GM21576 (cell line): ENCODE results near the gene TMEM273.

Experiments
- ATAC-seq: cut with Tn5 transposase; IDR thresholded peaks from one replicate; pipeline ENCODE4 v1.9.1; 2021; ENCODE audit warnings: mild to moderate bottlenecking, moderate library complexity; ENCODE audit not compliant: unreplicated experiment

Gene TMEM273

GRCh38 chr10:49149881-49150280, 38.3 kb downstream of the TMEM273 start:
- no peak for ATAC-seq

GRCh38 chr10:49144058-49144720, 44.0 kb downstream of the TMEM273 start:
- ATAC-seq = no peak

- no peak for ATAC-seq
Observed at GRCh38 chr10:49143249-49143648, 44.9 kb downstream of the TMEM273 start.

- ATAC-seq = no peak
Observed at GRCh38 chr10:49141541-49142332, 46.5 kb downstream of the TMEM273 start.

DNA sequence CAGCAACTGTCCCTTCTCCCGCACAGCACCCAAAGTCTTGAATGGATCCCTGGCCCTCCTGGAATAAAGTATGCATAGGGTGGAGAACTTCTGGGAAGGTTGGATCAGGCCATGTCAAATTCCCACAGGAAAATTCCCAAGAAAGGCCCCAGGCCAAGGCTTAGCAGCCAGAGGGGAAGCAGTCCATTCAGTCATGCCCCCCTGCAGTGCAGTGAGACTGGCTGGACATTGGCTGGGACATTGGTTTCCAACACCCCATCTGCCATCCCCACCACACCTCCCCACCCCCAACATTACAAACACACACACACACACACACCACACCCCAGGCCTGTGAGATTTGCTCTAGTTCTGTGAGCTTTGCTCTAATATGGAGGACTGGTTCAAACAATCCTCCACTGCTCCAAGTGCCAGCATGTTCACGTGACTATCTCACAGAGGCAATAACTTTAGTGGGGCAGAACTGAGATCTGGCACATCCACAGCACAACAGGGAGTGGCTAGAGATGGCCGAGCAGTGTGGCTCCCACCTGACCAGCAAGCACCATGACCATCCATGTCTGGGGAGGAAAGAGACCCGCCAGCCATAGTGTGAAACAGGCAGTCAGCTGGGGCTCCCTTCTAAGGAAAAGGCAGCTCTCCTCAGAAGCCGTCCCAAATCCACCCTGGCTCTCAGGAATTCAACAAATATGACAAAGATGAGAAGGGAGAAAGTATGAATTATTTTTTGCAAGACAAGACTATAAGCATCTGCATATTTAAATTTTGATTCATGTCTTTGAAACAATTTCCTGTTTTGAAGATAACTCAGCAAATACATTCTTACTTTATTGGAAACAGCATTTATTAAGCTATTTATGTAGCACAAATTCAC, 47.6 kb downstream of the TMEM273 start:
- ATAC-seq = no peak

GRCh38 chr10:49139846-49140195, 48.4 kb downstream of the TMEM273 start:
- ATAC-seq = no peak

GRCh38 chr10:49139028-49139845, 49.0 kb downstream of the TMEM273 start:
- ATAC-seq = no peak

GRCh38 chr10:49138361-49138891, 49.8 kb downstream of the TMEM273 start:
- ATAC-seq = no peak

DNA sequence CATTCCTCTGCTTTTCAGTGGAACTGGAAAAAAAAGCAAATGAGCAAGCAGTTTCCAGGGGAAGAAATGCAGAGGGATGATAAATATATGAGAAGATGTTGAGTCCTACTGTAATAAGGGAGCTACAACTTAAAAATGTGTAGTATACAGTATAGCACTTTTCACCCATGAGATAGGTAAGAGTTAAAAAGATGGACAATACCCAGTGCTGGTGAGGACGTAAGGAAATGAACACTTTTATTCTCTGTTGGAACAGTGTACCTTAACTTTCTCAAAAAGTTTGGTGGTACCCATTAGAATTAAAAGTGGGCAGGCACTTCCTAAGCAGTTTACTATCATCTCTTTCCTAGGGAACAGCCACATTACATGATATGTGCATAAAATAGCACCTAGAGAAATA, 51.7 kb downstream of the TMEM273 start:
- ATAC-seq = no peak

- no peak for ATAC-seq
Observed at GRCh38 chr10:49135575-49136313, 52.4 kb downstream of the TMEM273 start.

DNA sequence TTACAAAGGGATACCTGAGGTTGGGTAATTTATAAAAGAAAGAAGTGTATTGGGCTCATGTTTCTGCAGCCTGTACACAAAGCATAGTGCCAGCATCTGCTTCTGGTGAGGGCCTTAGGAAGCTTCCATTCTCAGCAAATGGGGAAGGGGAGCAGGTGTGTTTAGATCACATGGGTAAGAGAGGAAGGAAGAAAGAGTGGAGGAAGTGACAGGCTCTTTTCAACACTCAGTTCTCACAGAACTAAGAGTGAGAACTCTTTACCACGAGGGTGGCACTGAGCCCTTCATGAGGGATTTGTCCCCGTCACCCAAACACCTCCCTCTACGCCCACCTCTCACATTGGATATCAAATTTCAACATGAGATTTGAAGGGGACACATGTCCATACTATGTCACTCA, 53.9 kb downstream of the TMEM273 start:
- ATAC-seq = no peak

DNA sequence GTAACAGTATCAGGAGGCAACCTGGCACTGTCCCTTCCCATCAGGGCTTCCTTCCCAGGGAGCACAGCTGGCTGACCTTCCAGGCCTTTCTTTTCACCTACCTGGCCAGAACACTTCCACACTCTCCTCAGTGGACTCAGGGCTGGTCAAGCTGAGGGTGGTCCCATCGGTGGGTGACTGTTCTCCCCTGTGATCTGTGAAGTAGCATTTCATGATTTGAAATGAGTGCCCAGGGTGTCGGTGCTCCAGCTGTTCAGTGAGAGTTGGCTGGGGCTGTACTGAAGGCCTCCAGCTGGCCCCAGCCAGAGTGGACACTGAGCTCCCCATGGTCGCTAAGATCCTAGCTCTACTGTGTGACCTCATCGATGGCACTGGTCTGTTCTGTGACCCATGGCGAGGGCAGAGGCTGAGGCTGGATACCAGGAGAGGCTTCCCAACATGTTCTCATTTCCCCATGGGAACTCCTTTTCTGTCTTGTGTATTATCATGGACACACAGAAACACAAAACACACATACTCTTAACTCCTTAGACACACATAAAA, 54.4 kb downstream of the TMEM273 start, which contains the start of gene FAM170B:
FAM170B (minus strand) TSS at position 316 of the 543 bp plus-strand sequence; CDS start at position 213, 103 bp downstream.
- ATAC-seq = no peak

- ATAC-seq = no peak
Observed at GRCh38 chr10:49132362-49132737, 55.8 kb downstream of the TMEM273 start.

- ATAC-seq = no peak
Observed at GRCh38 chr10:49131507-49132361, 56.5 kb downstream of the TMEM273 start.

DNA sequence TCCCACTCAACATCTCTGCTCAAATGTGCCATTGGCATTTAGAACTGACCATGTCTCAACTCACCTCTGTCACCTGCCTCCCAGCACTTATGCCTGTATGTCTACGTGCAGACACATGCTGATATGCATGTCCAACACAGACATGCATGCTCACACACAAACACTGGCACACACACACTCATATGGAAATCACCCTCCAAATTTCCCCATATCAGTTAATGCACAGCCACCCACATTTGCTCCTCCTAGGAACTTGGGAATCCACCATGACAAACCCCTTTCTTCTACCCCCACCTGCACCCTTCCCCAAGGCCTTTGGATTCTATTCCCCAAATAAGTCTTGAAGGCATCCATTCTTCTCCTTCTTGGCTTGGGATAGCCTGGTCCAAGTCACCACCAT, 58.8 kb downstream of the TMEM273 start:
- ATAC-seq = no peak

DNA sequence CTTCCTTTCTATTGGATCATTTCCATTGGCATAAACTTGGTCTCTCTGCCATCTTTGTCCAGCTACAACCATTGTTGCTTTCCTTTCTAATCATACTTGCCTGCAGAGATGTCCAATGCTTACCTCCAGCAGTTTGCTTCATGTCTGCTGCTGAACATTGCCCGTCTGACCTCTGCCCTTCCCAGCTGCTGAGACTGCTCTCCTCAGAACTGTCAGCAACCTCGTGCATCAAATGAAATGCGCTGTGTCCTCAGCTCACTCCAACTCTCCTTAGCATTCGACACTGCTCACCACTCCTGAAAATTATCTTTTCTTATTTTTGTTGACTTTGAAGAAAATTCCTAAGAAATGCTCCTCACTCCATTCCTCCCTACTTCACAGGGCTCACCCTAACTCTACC, 59.3 kb downstream of the TMEM273 start:
- no peak for ATAC-seq

- ATAC-seq = no peak
Observed at GRCh38 chr10:49123981-49124950, 63.9 kb downstream of the TMEM273 start.
